Endodermal cell (in vitro differentiated cells): ENCODE data around the gene TPM3. TPM values are rescaled to one million over a fixed set of nuclear protein-coding genes. Genes with fewer than 3 reads are reported as not detected.

Experiments
- DNase-seq: peaks from one replicate; pipeline ENCODE4 v3.0.0-alpha.2; 2017
- H3K27ac ChIP-seq: 2 replicates; pipeline ENCODE4 v1.5.1; 2013; ENCODE audit warnings: mild to moderate bottlenecking, low read depth, low read length, moderate library complexity
- H3K27me3 ChIP-seq: 2 replicates; pipeline ENCODE4 v1.6.1; 2013; ENCODE audit warnings: mild to moderate bottlenecking, low read length, moderate library complexity; ENCODE audit not compliant: insufficient read depth, control insufficient read depth, poor library complexity, severe bottlenecking
- H3K36me3 ChIP-seq: 2 replicates; pipeline ENCODE4 v1.7.0; 2013; ENCODE audit warnings: mild to moderate bottlenecking, low read length, moderate library complexity; ENCODE audit not compliant: control insufficient read depth, insufficient read depth
- H3K4me1 ChIP-seq: one replicate; pipeline ENCODE4 v1.7.0; 2013; ENCODE audit warnings: low read length; ENCODE audit not compliant: control insufficient read depth, insufficient read depth
- H3K4me3 ChIP-seq: 2 replicates; pipeline ENCODE4 v1.5.1; 2013; ENCODE audit warnings: mild to moderate bottlenecking, low read length, moderate library complexity
- H3K9ac ChIP-seq: 2 replicates; pipeline ENCODE4 v1.6.1; 2013; ENCODE audit warnings: mild to moderate bottlenecking, low read length, moderate library complexity; ENCODE audit not compliant: poor library complexity, severe bottlenecking; ENCODE audit errors: extremely low read depth
- H3K9me3 ChIP-seq: 2 replicates; pipeline ENCODE4 v1.6.1; 2013; ENCODE audit warnings: mild to moderate bottlenecking, low read length, moderate library complexity; ENCODE audit not compliant: control insufficient read depth
- H3K27ac Mint-ChIP-seq: 2 replicates; pipeline ENCODE4 v1.8.0; 2020; ENCODE audit warnings: mixed read lengths
- H3K27me3 Mint-ChIP-seq: 2 replicates; pipeline ENCODE4 v1.8.0; 2021; ENCODE audit warnings: mild to moderate bottlenecking, mixed read lengths; ENCODE audit not compliant: insufficient read depth
- H3K36me3 Mint-ChIP-seq: 2 replicates; pipeline ENCODE4 v1.8.0; 2020; ENCODE audit warnings: low read depth, mixed read lengths
- H3K4me1 Mint-ChIP-seq: 2 replicates; pipeline ENCODE4 v1.8.0; 2020; ENCODE audit warnings: mixed read lengths
- H3K4me3 Mint-ChIP-seq: 2 replicates; pipeline ENCODE4 v1.8.0; 2020; ENCODE audit warnings: mild to moderate bottlenecking, moderate library complexity, mixed read lengths
- H3K9me3 Mint-ChIP-seq: 2 replicates; pipeline ENCODE4 v1.8.0; 2020; ENCODE audit warnings: mild to moderate bottlenecking, mixed read lengths
- WGBS, 2 experiments: methylation state at CpG; one replicate each; pipeline versions ENCODE4 v1.1.5 to v1.1.7; 2013; ENCODE audit warnings: missing lambda C conversion rate in 2 of 2, mixed read lengths in 1 of 2; ENCODE audit not compliant: insufficient coverage in 1 of 2, insufficient read length in 1 of 2; 5-methylcytosine and 5-hydroxymethylcytosine counted together
- total RNA-seq, 2 donors: library from RNA; stranded (reverse); fragmentation: NEBNext Ultra II Directional in 1 of 2; extraction: Animal tissue kit (Norgen Biotek cat#: 25700) in 1 of 2; gene quantifications; 2 replicates in 1 of 2; 3 replicates in 1 of 2; pipeline ENCODE4 v1.2.1, GENCODE V29; 2021
- TF ChIP-seq, protein P1 (sequence below): fragments of 200-600 bp; sonication (generic); conservative IDR thresholded peaks from 2 replicates; pipeline ENCODE4 v1.5.0; 2021; ENCODE audit warnings: antibody characterized with exemption, mild to moderate bottlenecking

Gene TPM3
- total RNA-seq, 2 donors from 2014 or later: 597 to 679 TPM

DNA sequence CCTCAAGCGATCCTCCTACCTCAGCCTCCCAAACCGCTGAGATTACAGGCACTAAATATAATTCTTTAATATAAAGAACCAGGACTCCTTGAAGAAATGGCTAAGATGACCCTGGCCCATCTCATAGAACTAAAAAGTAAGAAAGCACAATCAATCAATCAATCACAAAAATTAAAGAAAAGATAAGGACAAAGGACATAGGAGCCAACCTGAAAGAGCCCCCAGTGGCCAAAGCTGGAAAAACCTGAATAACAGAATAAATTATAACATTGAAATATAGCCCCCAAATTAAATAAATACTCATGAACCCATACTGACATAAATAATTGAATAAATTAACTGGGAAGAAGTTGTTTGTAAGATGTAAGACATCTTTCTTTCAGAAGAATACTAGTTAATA, 45.9 kb downstream of the TPM3 start:
- Histone ChIP-seq H3K4me3 (no peak overlapping the region), H3K9ac (no peak overlapping the region), H3K27me3 (no peaks in the 10 kb centered on the region), H3K36me3 (no peaks in the 10 kb centered on the region), H3K4me1 (no peaks in the 10 kb centered on the region), H3K9me3 (no peaks in the 10 kb centered on the region), H3K27ac (no peak overlapping the region)
- H3K4me1 Mint-ChIP-seq: no peaks in the 10 kb centered on the region
- WGBS, 2 experiments: 88 to 100% methylated on average over 1 to 2 of the region's 2 CpGs
- no peak for DNase-seq
- no peaks in the 10 kb centered on the region for H3K36me3 Mint-ChIP-seq
- H3K9me3 Mint-ChIP-seq: no peaks in the 10 kb centered on the region
- H3K4me3 Mint-ChIP-seq: no peak overlapping the region
- no peak overlapping the region for H3K27ac Mint-ChIP-seq
- TF ChIP-seq, protein P1, sequence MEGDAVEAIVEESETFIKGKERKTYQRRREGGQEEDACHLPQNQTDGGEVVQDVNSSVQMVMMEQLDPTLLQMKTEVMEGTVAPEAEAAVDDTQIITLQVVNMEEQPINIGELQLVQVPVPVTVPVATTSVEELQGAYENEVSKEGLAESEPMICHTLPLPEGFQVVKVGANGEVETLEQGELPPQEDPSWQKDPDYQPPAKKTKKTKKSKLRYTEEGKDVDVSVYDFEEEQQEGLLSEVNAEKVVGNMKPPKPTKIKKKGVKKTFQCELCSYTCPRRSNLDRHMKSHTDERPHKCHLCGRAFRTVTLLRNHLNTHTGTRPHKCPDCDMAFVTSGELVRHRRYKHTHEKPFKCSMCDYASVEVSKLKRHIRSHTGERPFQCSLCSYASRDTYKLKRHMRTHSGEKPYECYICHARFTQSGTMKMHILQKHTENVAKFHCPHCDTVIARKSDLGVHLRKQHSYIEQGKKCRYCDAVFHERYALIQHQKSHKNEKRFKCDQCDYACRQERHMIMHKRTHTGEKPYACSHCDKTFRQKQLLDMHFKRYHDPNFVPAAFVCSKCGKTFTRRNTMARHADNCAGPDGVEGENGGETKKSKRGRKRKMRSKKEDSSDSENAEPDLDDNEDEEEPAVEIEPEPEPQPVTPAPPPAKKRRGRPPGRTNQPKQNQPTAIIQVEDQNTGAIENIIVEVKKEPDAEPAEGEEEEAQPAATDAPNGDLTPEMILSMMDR: peak; percentile 69
- H3K27me3 Mint-ChIP-seq: no peaks in the 10 kb centered on the region

DNA sequence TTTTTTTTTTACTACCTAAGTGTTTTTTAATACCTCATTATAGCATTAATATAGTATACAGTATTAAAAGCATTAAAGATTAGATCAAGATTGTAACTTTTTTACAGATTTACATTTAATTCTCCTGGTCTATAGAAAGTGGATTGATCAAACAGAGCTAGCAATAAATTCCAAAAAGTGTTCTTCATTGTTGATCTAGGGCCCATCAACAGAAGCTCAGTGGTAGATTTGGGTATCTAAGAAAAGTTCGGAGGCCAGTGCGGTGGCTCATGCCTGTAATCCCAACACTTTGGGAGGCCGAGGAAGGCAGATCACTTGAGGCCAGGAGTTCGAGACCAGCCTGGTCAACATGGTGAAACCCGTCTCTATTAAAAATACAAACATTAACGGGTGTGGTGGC, 49.5 kb downstream of the TPM3 start:
- Mint-ChIP-seq H3K27ac (no peak overlapping the region), H3K27me3 (no peaks in the 10 kb centered on the region), H3K4me3 (no peak overlapping the region), H3K36me3 (no peaks in the 10 kb centered on the region), H3K4me1 (no peaks in the 10 kb centered on the region), H3K9me3 (no peaks in the 10 kb centered on the region)
- H3K4me3 ChIP-seq: no peak overlapping the region
- TF ChIP-seq, protein P1: no peak
- H3K9ac ChIP-seq: no peak overlapping the region
- no peaks in the 10 kb centered on the region for H3K9me3 ChIP-seq
- no peaks in the 10 kb centered on the region for H3K27me3 ChIP-seq
- H3K27ac ChIP-seq: no peak overlapping the region
- no peaks in the 10 kb centered on the region for H3K36me3 ChIP-seq
- 85 to 87% methylated on average over 6 of the region's 6 CpGs for WGBS, 2 experiments
- no peaks in the 10 kb centered on the region for H3K4me1 ChIP-seq
- DNase-seq: no peak

DNA sequence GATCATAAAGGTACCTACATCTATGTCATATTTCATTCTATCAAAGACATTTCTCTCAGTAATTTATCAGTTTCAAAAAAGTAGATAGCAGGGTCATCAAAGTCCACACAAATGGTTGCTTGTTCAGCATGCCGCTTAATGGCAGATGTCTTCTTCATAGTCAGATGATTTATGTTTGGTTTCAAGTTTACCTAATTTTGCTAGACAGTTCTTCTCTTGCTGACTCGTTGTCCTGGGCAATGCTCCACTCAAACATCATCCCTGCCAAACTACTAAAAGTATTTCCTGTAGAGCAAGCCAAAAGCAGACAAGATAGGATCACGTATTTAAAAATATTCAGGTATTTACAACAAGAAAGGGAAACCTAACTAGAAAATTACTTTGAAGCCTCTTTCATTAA, 50.7 kb downstream of the TPM3 start:
- no peak for DNase-seq
- H3K9me3 ChIP-seq: no peaks in the 10 kb centered on the region
- no peaks in the 10 kb centered on the region for H3K27me3 Mint-ChIP-seq
- H3K4me1 ChIP-seq: no peaks in the 10 kb centered on the region
- no peaks in the 10 kb centered on the region for H3K27me3 ChIP-seq
- no peak overlapping the region for H3K27ac ChIP-seq
- no peak overlapping the region for H3K4me3 Mint-ChIP-seq
- no peak overlapping the region for H3K4me3 ChIP-seq
- no peak overlapping the region for H3K27ac Mint-ChIP-seq
- TF ChIP-seq, protein P1: no peak
- H3K4me1 Mint-ChIP-seq: no peaks in the 10 kb centered on the region
- H3K36me3 ChIP-seq: no peaks in the 10 kb centered on the region
- H3K9ac ChIP-seq: no peak overlapping the region
- 87 to 90% methylated on average over 2 to 3 of the region's 3 CpGs for WGBS, 2 experiments
- H3K36me3 Mint-ChIP-seq: no peaks in the 10 kb centered on the region
- no peaks in the 10 kb centered on the region for H3K9me3 Mint-ChIP-seq
